GOT3 (cell line): ENCODE measurements around the gene ASB2.

Experiments
- DNase-seq: peaks from one replicate; lab custom pipeline; 2025; ENCODE audit warnings: mixed read lengths; lab: John Stamatoyannopoulos, UW

ASB2 gene

GRCh38 chr14:93905623-93906022 lies 70.7 kb downstream of the ASB2 start:
- no peak for DNase-seq

- DNase-seq, result no peak
Observed at GRCh38 chr14:93903342-93904184, 72.8 kb downstream of the ASB2 start.

GRCh38 chr14:93902619-93903307 lies 73.6 kb downstream of the ASB2 start:
- DNase-seq, result no peak

- no peak for DNase-seq
Observed at GRCh38 chr14:93901813-93902212, 74.6 kb downstream of the ASB2 start.

GRCh38 chr14:93898731-93899130 lies 77.6 kb downstream of the ASB2 start:
- no peak for DNase-seq

- no peak for DNase-seq
Observed at GRCh38 chr14:93898081-93898611, 78.2 kb downstream of the ASB2 start.

GRCh38 chr14:93897476-93897845 lies 78.9 kb downstream of the ASB2 start:
- DNase-seq, result no peak

DNA sequence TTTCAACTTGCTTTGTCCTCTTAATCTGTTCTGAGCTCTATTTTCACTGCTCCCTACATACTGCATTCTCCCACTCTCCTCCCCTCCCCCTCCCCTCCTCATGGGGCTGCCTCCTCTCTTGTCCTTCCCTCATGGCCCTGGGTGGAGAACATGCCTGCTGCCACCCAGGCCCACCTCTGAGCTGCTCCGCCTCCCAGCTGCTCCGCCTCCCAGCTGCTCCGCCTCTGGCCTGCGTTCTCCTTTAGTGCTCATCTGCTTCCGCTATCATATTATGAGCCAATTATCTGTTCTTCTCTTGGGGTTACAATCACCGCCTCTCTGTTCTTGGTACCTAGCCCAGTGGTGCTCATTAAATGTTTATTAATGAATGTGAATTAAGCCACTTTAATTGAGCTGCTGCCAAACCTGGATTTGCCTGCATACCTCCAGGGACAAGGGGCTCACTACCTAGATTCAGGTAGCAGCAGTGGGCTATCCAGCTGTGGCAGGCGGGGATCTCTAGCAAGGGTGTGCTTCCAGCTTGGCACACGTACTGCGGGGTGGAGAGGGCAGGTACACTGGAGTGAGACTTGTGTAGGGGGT lies 81.3 kb downstream of the ASB2 start:
- no peak for DNase-seq

DNA sequence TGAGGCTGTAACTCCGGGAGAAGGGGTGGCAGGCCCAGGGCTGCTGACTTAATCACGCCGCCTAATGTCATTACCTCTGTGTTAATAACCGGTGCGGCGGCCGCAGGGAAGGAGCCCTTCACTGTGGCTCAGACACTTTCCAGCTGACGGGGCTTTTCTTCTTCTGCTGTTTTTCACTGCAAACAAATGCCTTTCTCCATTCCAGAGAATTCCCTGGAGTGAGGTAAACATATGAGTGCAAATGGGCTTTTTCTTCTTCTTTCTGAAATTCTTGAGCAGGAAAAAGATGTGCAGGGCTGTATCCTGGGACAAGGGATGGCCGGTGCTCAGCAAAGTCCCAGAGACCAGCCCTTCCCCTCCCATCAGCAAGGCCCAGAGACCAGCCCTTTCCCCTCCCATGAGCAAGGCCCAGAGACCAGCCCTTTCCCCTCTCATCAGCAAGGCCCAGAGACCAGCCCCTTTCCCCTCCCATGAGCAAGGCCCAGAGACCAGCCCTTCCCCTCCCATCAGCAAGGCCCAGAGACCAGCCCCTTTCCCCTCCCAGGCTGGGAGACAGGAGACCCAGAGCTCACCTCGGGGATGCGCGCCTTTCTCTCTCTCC lies 82.6 kb downstream of the ASB2 start:
- no peak for DNase-seq

GRCh38 chr14:93892923-93893558 lies 83.3 kb downstream of the ASB2 start:
- no peak for DNase-seq

GRCh38 chr14:93892505-93892839 lies 83.9 kb downstream of the ASB2 start:
- no peak for DNase-seq

GRCh38 chr14:93891756-93892504 lies 84.4 kb downstream of the ASB2 start:
- DNase-seq, result no peak

GRCh38 chr14:93889739-93890483 lies 86.5 kb downstream of the ASB2 start:
- DNase-seq, result no peak

DNA sequence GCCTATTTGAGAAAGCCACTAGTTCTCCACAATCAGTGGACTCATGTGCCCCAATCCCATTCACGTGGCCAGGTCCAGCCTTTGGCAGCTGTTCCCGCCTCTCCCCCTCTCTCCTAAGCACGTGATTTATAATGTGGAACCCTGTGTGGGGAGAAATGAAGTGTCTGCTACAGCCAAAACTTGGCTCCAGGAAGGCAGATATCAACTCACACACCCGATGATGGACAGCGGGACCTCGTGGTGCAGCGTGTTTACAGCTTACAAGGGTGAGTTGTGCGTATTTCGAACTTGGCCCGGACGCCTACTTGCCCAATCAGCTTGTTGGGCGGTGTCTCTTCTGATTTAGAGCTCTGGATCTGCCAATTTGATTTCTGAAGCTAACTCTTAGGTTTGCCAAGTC lies 87.4 kb downstream of the ASB2 start:
- no peak for DNase-seq

- no peak for DNase-seq
Observed at GRCh38 chr14:93884950-93885349, 91.4 kb downstream of the ASB2 start.
